ENCODE measurements around the gene MYPOP.

The MYPOP gene

DNA sequence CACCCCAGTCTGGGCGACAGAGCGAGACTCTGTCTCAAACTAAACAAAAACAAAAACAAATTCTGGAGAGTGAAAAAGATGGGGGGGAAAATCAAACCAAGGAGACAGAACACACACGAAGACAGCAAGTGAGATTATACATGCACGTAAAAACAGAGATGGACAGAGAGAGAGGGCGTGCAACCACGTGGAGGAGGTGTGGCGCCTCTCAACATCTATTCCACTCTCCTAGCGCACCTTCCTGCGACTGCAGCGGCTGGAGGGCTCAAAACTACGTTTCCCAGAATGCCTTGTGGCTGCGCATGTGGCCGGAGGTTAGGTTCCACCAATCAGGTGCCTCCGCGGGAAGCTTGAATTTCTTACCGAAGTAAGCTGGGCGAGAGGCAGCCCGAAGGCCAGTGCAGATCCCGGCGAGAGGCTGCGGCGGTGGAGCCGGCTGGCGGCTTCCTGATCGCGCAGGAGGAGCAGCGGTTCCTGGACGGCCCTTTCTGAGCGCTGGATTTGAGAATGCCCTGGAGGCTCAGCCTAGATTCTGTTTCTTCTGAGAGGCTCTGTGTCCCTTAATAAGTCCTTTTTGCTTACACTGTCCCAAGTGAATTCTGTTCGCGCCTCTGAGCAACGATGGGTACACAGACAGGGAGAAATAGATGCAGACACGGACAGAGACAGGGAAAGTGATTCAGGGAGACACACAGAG is 25.3 kb upstream of the MYPOP start:
- H3K4me1 ChIP-seq (ENCODE audit: insufficient read depth, low read length) = 0 out of 2 replicates have a peak, but pooled peaks cover 3% of the 10 kb centered on the region
- no peaks in the 10 kb centered on the region for H3K36me3 ChIP-seq (ENCODE audit: insufficient read depth, low read length)
- H3K9ac ChIP-seq (ENCODE audit: low read depth, low read length) = peak overlapping the region; percentile 40; the same call in 1 of the 2 replicates
- peaks cover 13% of the 10 kb centered on the region for H3K27me3 ChIP-seq (ENCODE audit: insufficient read depth, low read length)
- whole genome bisulfite sequencing = 11% methylated on average over 33 of the region's 33 CpGs
- no peak overlapping the region for H3K27ac ChIP-seq (ENCODE audit: low read depth, low read length)
- H3K9me3 ChIP-seq (ENCODE audit: insufficient read depth, low read depth, low read length) = no peaks in the 10 kb centered on the region
- H3K4me3 ChIP-seq (ENCODE audit: low read length) = peak overlapping the region; percentile 45

DNA sequence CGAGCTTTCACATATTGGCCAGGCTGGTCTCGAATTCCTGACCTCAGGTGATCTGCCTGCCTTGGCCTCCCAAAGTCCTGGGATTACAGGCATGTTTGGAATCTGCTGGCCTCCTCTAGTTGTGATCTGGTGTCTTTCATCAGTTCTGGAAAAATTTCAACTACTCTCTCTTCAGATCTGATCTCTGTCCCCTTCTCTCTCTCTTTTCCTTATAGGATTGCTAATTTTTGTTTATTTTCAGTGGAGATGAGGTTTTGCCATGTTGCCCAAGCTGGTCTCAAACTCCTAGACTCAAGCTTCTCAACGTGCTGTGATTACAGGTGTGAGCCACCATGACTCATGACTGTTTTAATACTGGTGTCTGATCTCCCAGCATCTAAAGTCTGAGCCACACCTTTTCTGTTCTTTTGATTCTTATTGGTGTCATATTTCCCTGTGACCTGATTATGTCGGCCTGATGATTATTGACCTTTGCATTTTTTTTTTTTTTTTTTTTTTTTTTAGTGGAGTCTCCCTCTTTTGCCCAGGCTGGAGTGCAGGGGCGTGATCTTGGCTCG is 22.6 kb upstream of the MYPOP start:
- H3K9me3 ChIP-seq (ENCODE audit: insufficient read depth, low read depth, low read length) = no peaks in the 10 kb centered on the region
- no peaks in the 10 kb centered on the region for H3K36me3 ChIP-seq (ENCODE audit: insufficient read depth, low read length)
- no peak overlapping the region for H3K9ac ChIP-seq (ENCODE audit: low read depth, low read length)
- H3K27me3 ChIP-seq (ENCODE audit: insufficient read depth, low read length) = peaks cover 13% of the 10 kb centered on the region
- 0 out of 2 replicates have a peak, but pooled peaks cover 3% of the 10 kb centered on the region for H3K4me1 ChIP-seq (ENCODE audit: insufficient read depth, low read length)
- H3K27ac ChIP-seq (ENCODE audit: low read depth, low read length) = no peak overlapping the region
- 83% methylated on average over 6 of the region's 6 CpGs for WGBS
- no peak overlapping the region for H3K4me3 ChIP-seq (ENCODE audit: low read length)

DNA sequence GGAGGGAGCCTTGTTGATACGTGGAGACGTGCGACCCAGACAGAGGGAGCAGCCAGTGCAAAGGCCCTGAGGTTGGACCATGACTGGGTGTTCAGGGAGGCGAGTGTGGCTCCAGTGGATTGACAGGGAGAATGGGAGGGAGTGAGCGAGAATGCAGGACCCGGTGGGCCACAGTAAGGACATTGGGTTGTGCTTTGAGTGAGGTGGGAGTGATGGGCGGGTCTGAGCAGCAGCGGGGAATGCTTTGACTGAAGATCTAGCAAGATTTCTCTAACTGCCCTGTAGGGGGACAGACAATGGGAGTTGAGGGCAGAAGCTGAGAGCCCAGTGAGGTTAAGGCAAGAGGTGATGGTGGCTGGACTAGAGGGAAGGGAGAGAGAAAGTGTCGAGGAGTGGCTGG is 19.9 kb upstream of the MYPOP start:
- no peak overlapping the region for H3K9ac ChIP-seq (ENCODE audit: low read depth, low read length)
- H3K9me3 ChIP-seq (ENCODE audit: insufficient read depth, low read depth, low read length) = no peaks in the 10 kb centered on the region
- 54% methylated on average over 9 of the region's 9 CpGs for WGBS
- no peaks in the 10 kb centered on the region for H3K4me1 ChIP-seq (ENCODE audit: insufficient read depth, low read length)
- no peak overlapping the region for H3K27ac ChIP-seq (ENCODE audit: low read depth, low read length)
- H3K27me3 ChIP-seq (ENCODE audit: insufficient read depth, low read length) = no peaks in the 10 kb centered on the region
- no peaks in the 10 kb centered on the region for H3K36me3 ChIP-seq (ENCODE audit: insufficient read depth, low read length)
- H3K4me3 ChIP-seq (ENCODE audit: low read length) = no peak overlapping the region

DNA sequence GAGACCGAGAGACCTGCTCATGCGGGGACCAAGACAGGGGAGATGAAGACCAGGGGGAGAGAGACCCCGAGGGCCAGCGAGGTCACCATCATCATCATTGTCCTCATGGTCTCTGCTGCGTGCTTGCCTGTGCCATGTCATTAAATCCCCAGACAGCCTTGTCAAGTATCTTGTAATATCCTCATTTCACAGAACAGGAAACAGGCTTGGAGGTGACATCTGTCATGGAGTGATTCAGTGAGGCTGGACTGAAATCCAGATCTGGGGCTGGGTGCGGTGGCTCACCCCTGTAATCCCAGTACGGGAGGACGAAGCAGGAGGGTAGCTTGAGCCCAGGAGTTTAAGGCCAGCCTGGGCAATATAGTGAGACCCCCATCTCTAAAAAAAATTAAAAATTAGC is 18.0 kb upstream of the MYPOP start:
- Histone ChIP-seq H3K4me1 (ENCODE audit: insufficient read depth, low read length) (no peaks in the 10 kb centered on the region), H3K27me3 (ENCODE audit: insufficient read depth, low read length) (no peaks in the 10 kb centered on the region), H3K9ac (ENCODE audit: low read depth, low read length) (no peak overlapping the region), H3K9me3 (ENCODE audit: insufficient read depth, low read depth, low read length) (no peaks in the 10 kb centered on the region), H3K36me3 (ENCODE audit: insufficient read depth, low read length) (no peaks in the 10 kb centered on the region), H3K4me3 (ENCODE audit: low read length) (no peak overlapping the region), H3K27ac (ENCODE audit: low read depth, low read length) (no peak overlapping the region)
- 90% methylated on average over 8 of the region's 8 CpGs for WGBS

DNA sequence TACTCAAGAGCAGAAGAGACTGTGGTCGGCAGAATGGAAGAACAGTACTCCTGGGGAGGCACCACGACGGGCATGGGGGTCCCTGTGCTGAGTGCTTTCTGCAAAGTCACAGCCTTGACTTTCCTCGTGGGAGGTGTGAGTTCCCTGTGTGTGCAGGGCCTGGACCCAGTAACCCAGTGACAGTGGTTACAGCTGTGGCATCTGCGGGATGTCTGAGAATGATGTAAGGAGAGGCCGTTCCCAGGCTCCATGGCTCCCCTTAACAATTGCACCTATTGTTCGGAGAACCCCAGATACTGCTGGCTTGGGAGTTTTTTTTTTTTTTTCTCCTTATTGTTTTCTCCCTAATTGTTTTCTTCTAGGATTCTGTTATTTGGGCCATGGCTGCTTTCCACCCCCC is 17.3 kb upstream of the MYPOP start:
- H3K9me3 ChIP-seq (ENCODE audit: insufficient read depth, low read depth, low read length) = no peaks in the 10 kb centered on the region
- H3K36me3 ChIP-seq (ENCODE audit: insufficient read depth, low read length) = no peaks in the 10 kb centered on the region
- H3K4me1 ChIP-seq (ENCODE audit: insufficient read depth, low read length) = no peaks in the 10 kb centered on the region
- 82% methylated on average over 6 of the region's 7 CpGs for WGBS
- H3K27ac ChIP-seq (ENCODE audit: low read depth, low read length) = no peak overlapping the region
- no peaks in the 10 kb centered on the region for H3K27me3 ChIP-seq (ENCODE audit: insufficient read depth, low read length)
- H3K9ac ChIP-seq (ENCODE audit: low read depth, low read length) = no peak overlapping the region
- no peak overlapping the region for H3K4me3 ChIP-seq (ENCODE audit: low read length)

DNA sequence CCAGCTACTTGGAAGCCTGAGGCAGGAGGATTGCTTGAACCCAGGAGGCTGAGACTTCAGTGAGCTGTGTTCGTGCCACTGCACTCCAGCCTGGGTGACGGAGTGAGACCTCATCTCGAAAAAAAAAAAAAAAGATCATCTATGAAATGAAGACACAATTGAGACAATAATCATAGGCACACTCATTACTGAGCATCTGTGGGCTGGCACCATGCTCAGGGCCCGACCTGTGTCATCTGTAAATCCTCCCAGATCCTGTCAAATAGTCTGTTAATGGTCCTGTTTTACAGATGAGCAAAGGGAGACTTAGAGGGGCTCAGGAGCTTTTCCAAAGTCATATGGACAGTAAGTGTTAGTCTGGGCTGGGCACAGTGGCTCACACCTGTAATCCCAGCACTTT is 16.3 kb upstream of the MYPOP start:
- Histone ChIP-seq H3K27me3 (ENCODE audit: insufficient read depth, low read length) (no peaks in the 10 kb centered on the region), H3K9ac (ENCODE audit: low read depth, low read length) (no peak overlapping the region), H3K36me3 (ENCODE audit: insufficient read depth, low read length) (no peaks in the 10 kb centered on the region), H3K27ac (ENCODE audit: low read depth, low read length) (no peak overlapping the region), H3K4me3 (ENCODE audit: low read length) (no peak overlapping the region), H3K4me1 (ENCODE audit: insufficient read depth, low read length) (no peaks in the 10 kb centered on the region), H3K9me3 (ENCODE audit: insufficient read depth, low read depth, low read length) (no peaks in the 10 kb centered on the region)
- 84% methylated on average over 4 of the region's 4 CpGs for WGBS

DNA sequence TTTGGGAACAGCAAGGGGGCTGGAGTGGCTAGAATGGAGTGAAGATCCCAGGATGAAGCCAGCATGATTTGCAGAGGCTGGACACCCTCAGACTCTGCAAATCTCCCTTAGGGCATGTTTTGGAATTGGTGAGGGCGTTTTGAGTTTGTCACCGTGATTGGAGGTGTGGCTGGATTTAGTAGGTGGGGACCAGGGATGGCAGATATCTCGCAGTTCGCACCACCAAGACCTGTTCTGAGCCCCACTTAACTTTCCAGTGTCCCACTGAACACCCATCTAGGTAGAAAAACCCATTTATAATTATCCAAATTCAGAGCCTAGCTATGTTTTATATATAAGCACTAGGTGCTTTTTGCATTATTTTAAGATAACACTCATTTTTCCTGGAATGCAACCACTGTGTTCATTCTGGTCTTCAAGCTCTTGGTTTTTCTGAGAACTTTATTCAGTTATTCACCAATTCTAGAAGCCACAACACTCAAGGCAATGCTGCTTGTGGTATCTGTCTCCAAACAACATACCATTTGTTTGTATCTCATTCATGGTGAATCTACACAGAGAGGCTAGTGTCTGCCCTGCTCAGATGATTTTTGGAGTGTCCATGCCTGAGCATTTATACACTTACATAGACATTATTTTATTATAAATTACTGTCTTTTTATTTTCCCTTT is 15.1 kb upstream of the MYPOP start:
- no peak overlapping the region for H3K9ac ChIP-seq (ENCODE audit: low read depth, low read length)
- H3K4me1 ChIP-seq (ENCODE audit: insufficient read depth, low read length) = no peaks in the 10 kb centered on the region
- H3K4me3 ChIP-seq (ENCODE audit: low read length) = no peak overlapping the region
- no peak overlapping the region for H3K27ac ChIP-seq (ENCODE audit: low read depth, low read length)
- H3K27me3 ChIP-seq (ENCODE audit: insufficient read depth, low read length) = no peaks in the 10 kb centered on the region
- H3K9me3 ChIP-seq (ENCODE audit: insufficient read depth, low read depth, low read length) = no peaks in the 10 kb centered on the region
- 67% methylated on average over 4 of the region's 4 CpGs for WGBS
- H3K36me3 ChIP-seq (ENCODE audit: insufficient read depth, low read length) = no peaks in the 10 kb centered on the region

DNA sequence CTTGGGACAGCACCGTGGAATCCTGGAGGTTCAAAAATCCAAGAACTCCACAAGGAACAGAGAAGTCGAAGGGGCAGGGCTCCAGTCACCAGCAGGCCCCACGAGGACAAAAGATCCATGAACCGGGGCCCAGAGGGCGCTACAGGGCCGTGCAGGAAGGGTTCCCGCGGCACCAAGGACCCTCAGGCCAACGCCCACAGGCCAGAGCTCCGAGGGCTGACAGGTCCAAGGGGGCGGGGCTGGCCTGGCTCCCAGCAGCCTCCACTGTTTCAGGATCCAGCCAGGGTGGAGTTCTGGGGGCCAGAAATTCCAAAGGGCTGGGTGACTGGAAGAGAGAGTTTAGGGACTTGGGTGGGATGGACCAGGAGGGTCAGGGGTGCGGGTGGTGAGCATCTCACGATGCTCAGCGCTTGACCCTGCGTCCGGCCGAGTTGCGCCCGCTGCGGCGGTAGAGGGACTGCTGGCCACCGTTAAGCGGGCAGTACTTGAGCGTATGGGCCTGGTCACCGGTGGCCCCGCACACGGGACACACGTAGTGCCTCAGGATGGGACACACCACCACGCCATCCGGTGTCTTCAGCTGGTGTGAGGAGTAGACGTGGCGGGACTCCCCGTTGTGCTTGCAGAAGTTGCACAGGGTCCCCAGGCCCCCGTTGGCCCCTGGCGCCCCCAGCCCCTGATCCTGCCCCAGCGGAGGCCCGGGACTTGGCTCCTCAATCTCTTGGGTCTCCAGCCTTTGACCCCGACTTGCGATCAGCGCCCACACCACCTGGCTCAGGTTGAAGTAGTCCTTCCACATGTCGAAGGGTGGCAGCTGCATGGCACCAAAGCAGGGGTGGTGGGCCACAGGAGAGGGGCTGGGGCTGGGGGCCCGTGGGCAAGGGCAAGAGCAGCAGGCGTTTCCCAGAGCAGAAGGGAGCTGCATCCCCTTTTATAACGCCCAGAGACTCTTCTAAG is 11.7 kb upstream of the MYPOP start, which contains the start of gene NANOS2:
TSS of gene NANOS2 (minus strand) at position 905 of the 957 bp plus-strand sequence. CDS start at position 820, 85 bp downstream.
- Histone ChIP-seq H3K4me1 (ENCODE audit: insufficient read depth, low read length) (no peaks in the 10 kb centered on the region), H3K4me3 (ENCODE audit: low read length) (no peak within 1 kb of the TSS), H3K27ac (ENCODE audit: low read depth, low read length) (no peak within 1 kb of the TSS), H3K27me3 (ENCODE audit: insufficient read depth, low read length) (no peaks in the 10 kb centered on the region), H3K9me3 (ENCODE audit: insufficient read depth, low read depth, low read length) (no peaks in the 10 kb centered on the region), H3K9ac (ENCODE audit: low read depth, low read length) (no peak within 1 kb of the TSS), H3K36me3 (ENCODE audit: insufficient read depth, low read length) (no peaks in the 10 kb centered on the region)
- WGBS = 74% methylated on average over 44 of the region's 44 CpGs

DNA sequence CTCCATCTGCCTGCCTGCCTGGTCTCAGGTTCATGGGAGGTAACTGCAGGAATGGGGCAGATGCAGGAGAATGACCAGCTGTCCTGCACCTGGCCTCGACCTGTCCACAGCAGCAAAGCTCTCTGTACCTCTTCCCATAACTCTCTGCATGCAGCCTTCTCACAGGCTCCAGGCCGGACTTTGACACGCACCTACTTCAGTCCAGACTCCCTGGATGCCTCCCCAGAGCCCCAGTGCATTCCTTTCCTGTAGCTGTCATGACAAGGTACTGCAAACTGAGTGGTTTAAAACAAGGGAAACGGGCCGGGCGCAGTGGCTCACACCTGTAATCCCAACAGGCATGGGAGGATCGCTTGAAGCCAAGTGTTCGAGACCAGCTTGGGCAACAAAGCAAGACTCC is 8.9 kb upstream of the MYPOP start:
- 90% methylated on average over 8 of the region's 8 CpGs for WGBS
- Histone ChIP-seq H3K4me3 (ENCODE audit: low read length) (no peak overlapping the region), H3K27me3 (ENCODE audit: insufficient read depth, low read length) (no peaks in the 10 kb centered on the region), H3K36me3 (ENCODE audit: insufficient read depth, low read length) (no peaks in the 10 kb centered on the region), H3K9ac (ENCODE audit: low read depth, low read length) (no peak overlapping the region), H3K4me1 (ENCODE audit: insufficient read depth, low read length) (no peaks in the 10 kb centered on the region), H3K27ac (ENCODE audit: low read depth, low read length) (no peak overlapping the region), H3K9me3 (ENCODE audit: insufficient read depth, low read depth, low read length) (no peaks in the 10 kb centered on the region)

DNA sequence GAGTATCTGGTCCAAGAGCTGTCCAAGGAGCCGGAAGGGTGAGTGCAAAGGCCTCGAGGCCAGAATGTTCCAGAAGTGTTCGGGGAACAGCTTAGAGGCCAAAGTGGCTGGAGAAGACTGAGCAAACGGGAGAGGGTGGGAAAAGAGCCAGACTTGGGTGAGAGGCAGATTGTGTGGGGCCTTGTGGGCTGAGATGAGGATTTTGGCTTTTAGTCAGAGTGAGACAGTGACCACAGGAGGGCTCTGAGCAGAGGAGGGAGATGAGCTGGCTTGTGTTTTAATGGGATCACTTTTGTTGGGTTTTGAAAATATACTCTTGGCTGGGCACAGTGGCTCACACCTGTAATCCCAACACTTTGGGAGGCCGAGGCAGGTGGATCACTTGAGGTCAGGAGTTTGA is 6.5 kb upstream of the MYPOP start:
- Histone ChIP-seq H3K4me3 (ENCODE audit: low read length) (no peak overlapping the region), H3K27ac (ENCODE audit: low read depth, low read length) (no peak overlapping the region), H3K4me1 (ENCODE audit: insufficient read depth, low read length) (no peaks in the 10 kb centered on the region), H3K9ac (ENCODE audit: low read depth, low read length) (no peak overlapping the region), H3K36me3 (ENCODE audit: insufficient read depth, low read length) (no peaks in the 10 kb centered on the region), H3K9me3 (ENCODE audit: insufficient read depth, low read depth, low read length) (no peaks in the 10 kb centered on the region), H3K27me3 (ENCODE audit: insufficient read depth, low read length) (no peaks in the 10 kb centered on the region)
- WGBS = 87% methylated on average over 5 of the region's 5 CpGs

DNA sequence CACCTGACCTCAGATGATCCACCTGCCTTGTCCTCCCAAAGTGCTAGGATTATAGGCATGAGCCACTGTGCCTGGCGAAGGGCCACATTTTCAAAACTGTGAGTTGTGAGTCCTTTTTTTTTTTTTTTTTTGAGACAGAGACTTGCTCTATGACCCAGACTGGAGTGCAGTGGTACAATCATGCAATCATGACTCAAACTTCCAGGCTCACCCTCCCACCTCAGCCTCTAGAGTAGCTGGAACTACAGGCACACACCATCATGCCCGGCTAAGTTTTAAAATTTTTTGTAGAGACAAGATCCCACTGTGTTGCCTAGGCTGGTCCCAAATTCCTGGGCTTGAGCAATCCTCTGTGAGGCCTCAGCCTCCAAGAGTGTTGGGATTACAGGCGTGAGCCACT is 3.8 kb upstream of the MYPOP start:
- Histone ChIP-seq H3K9ac (ENCODE audit: low read depth, low read length) (no peak overlapping the region), H3K4me1 (ENCODE audit: insufficient read depth, low read length) (no peaks in the 10 kb centered on the region), H3K27ac (ENCODE audit: low read depth, low read length) (no peak overlapping the region), H3K36me3 (ENCODE audit: insufficient read depth, low read length) (no peaks in the 10 kb centered on the region), H3K27me3 (ENCODE audit: insufficient read depth, low read length) (peaks cover 9% of the 10 kb centered on the region), H3K9me3 (ENCODE audit: insufficient read depth, low read depth, low read length) (no peaks in the 10 kb centered on the region), H3K4me3 (ENCODE audit: low read length) (no peak overlapping the region)
- WGBS = 88% methylated on average over 3 of the region's 3 CpGs
